ENCODE data around the gene PELO. TPM values are rescaled to one million over a fixed set of nuclear protein-coding genes. Genes with fewer than 3 reads are reported as not detected.

PELO gene
- total RNA-seq, 1 experiment from 2014 or later = 21.5 TPM

DNA sequence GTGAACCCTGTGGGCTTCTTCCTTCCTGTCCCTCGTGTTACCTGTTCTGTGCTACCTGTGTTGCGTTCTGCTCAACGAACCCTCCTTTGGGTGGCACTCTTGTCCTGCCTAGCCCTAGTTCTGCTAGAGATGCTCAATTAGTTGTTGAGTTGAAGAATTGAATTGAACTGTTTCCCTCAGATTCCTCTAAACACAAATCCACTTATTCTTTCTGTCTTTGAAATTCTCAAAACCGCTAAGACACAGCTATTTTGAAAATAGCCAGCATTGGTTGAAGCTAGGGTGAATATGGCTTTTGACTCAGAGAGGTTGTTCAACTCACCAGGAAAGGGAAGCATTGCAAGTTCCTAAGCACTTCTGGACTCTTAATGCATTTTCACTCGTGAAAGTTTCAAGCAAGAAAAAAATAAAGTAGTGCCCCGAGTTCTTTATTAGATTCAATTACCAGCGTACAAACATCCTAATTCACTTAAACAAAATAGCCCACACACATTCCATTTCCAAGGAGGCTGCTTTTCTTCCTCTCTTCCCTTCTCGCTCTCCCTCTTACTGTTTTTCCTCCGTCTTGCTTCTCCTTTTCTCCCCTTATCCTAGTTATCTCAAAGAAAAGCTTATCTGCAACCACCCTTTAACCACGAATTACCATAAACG lies 642 bp upstream of the PELO start:
- BruUV-seq (replicated peaks) = no TSS peak
- H3K36me3 ChIP-seq (ENCODE audit: low read depth) = no peaks in the 10 kb centered on the region

GRCh38 chr5:52788505-52788821 lies 747 bp downstream of the PELO start:
- CTCF ChIA-PET = interaction anchor here (0.7 to 1.1 kb wide), 2 partner anchors 127 to 382 kb away, joined by 6 to 8 read pairs; no protein-coding TSS in a partner anchor
- no TSS peak for BruUV-seq (replicated peaks)

More for the DNA sequence above, 642 bp upstream of the PELO start:
- Histone ChIP-seq H3K27me3 (ENCODE audit: insufficient read depth, low read depth) (no peaks in the 10 kb centered on the region), H3K4me2 (peak overlapping the region; percentile 83), H3F3A (ENCODE audit: insufficient read depth, low read depth) (peaks cover 15% of the 10 kb centered on the region; the same call in 1 of the 2 replicates), H3K79me2 (ENCODE audit: low read depth) (no peaks in the 10 kb centered on the region), H3K9me2 (ENCODE audit: insufficient read depth) (no peaks in the 10 kb centered on the region), H3K4me1 (replicated peaks; ENCODE audit: insufficient read depth) (peaks cover 29% of the 10 kb centered on the region), H2AFZ (peak overlapping the region; percentile 88), H3K27ac (no peak overlapping the region), H3K9me3 (ENCODE audit: insufficient read depth, low read depth) (no peaks in the 10 kb centered on the region), H4K20me1 (ENCODE audit: insufficient read depth) (no peaks in the 10 kb centered on the region), H3K4me3 (peak overlapping the region; percentile 67)
- peak in 1 of 2 experiments; percentile 41 for DNase-seq
- POLR2A ChIA-PET (ENCODE audit: unreplicated experiment) = no interaction called here
- intact Hi-C loops (cut with micrococcal nuclease; ENCODE audit: unreplicated experiment) = loop anchor here (1.0 to 5.0 kb wide), 3 partner anchors 128 to 310 kb away; partner anchors contain the start of gene ITGA2
- no peak for TF ChIP-seq EZH2 (IDR thresholded peaks at IDR 0.05; ENCODE audit: low read depth)
- TF ChIP-seq, protein P1, sequence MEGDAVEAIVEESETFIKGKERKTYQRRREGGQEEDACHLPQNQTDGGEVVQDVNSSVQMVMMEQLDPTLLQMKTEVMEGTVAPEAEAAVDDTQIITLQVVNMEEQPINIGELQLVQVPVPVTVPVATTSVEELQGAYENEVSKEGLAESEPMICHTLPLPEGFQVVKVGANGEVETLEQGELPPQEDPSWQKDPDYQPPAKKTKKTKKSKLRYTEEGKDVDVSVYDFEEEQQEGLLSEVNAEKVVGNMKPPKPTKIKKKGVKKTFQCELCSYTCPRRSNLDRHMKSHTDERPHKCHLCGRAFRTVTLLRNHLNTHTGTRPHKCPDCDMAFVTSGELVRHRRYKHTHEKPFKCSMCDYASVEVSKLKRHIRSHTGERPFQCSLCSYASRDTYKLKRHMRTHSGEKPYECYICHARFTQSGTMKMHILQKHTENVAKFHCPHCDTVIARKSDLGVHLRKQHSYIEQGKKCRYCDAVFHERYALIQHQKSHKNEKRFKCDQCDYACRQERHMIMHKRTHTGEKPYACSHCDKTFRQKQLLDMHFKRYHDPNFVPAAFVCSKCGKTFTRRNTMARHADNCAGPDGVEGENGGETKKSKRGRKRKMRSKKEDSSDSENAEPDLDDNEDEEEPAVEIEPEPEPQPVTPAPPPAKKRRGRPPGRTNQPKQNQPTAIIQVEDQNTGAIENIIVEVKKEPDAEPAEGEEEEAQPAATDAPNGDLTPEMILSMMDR (conservative IDR thresholded peaks at IDR 0.05) = peak; percentile 55; the same call in 1 of the 2 replicates
- CTCF ChIA-PET = interaction anchor here (0.6 to 1.1 kb wide), 2 partner anchors 121 to 128 kb away, joined by 3 to 8 read pairs; no protein-coding TSS in a partner anchor

GRCh38 chr5:52789378-52789777 lies 1.7 kb downstream of the PELO start:
- H3K4me3 ChIP-seq = no peak overlapping the region
- no peaks in the 10 kb centered on the region for H3K79me2 ChIP-seq (ENCODE audit: low read depth)

More at GRCh38 chr5:52788505-52788821, 747 bp downstream of the PELO start:
- peak overlapping the region; percentile 83 for H3K4me2 ChIP-seq
- POLR2A ChIA-PET (ENCODE audit: unreplicated experiment) = interaction anchor here (0.5 kb wide), 1 partner anchor 11 kb away, joined by 6 read pairs; no protein-coding TSS in a partner anchor
- H3K4me1 ChIP-seq (replicated peaks; ENCODE audit: insufficient read depth) = peaks cover 28% of the 10 kb centered on the region
- peak overlapping the region; percentile 67 for H3K4me3 ChIP-seq
- intact Hi-C loops (cut with micrococcal nuclease; ENCODE audit: unreplicated experiment) = loop anchor here (1.0 to 5.0 kb wide), 3 partner anchors 11 to 309 kb away; partner anchors contain the start of gene ITGA2
- TF ChIP-seq, protein P1 (conservative IDR thresholded peaks at IDR 0.05) = no peak
- TF ChIP-seq EZH2 (IDR thresholded peaks at IDR 0.05; ENCODE audit: low read depth) = no peak
- H3K36me3 ChIP-seq (ENCODE audit: low read depth) = no peaks in the 10 kb centered on the region
- H3F3A ChIP-seq (ENCODE audit: insufficient read depth, low read depth) = peaks cover 15% of the 10 kb centered on the region; the same call in 1 of the 2 replicates
- no peak for DNase-seq
- H3K27ac ChIP-seq = peak overlapping the region; percentile 30
- no peaks in the 10 kb centered on the region for H3K79me2 ChIP-seq (ENCODE audit: low read depth)
- H3K9me3 ChIP-seq (ENCODE audit: insufficient read depth, low read depth) = no peaks in the 10 kb centered on the region
- no peaks in the 10 kb centered on the region for H3K27me3 ChIP-seq (ENCODE audit: insufficient read depth, low read depth)
- H3K9me2 ChIP-seq (ENCODE audit: insufficient read depth) = no peaks in the 10 kb centered on the region
- peak overlapping the region; percentile 88 for H2AFZ ChIP-seq
- H4K20me1 ChIP-seq (ENCODE audit: insufficient read depth) = no peaks in the 10 kb centered on the region

More at GRCh38 chr5:52789378-52789777, 1.7 kb downstream of the PELO start:
- CTCF ChIA-PET = interaction anchor here (0.7 kb wide), 1 partner anchor 381 kb away, joined by 6 read pairs; no protein-coding TSS in a partner anchor
- H3K36me3 ChIP-seq (ENCODE audit: low read depth) = no peaks in the 10 kb centered on the region
- peaks cover 22% of the 10 kb centered on the region for H3K4me1 ChIP-seq (replicated peaks; ENCODE audit: insufficient read depth)
- H3K9me2 ChIP-seq (ENCODE audit: insufficient read depth) = no peaks in the 10 kb centered on the region
- peak overlapping the region; percentile 83 for H3K4me2 ChIP-seq
- no peaks in the 10 kb centered on the region for H4K20me1 ChIP-seq (ENCODE audit: insufficient read depth)
- TF ChIP-seq, protein P1 (conservative IDR thresholded peaks at IDR 0.05) = no peak
- no peak for TF ChIP-seq EZH2 (IDR thresholded peaks at IDR 0.05; ENCODE audit: low read depth)
- no peaks in the 10 kb centered on the region for H3K9me3 ChIP-seq (ENCODE audit: insufficient read depth, low read depth)
- H3F3A ChIP-seq (ENCODE audit: insufficient read depth, low read depth) = peaks cover 15% of the 10 kb centered on the region; the same call in 1 of the 2 replicates
- no peaks in the 10 kb centered on the region for H3K27me3 ChIP-seq (ENCODE audit: insufficient read depth, low read depth)
- H2AFZ ChIP-seq = no peak overlapping the region
- intact Hi-C loops (cut with micrococcal nuclease; ENCODE audit: unreplicated experiment) = loop anchor here (5.0 kb wide), 2 partner anchors 198 to 308 kb away; partner anchors contain the start of gene ITGA2
- H3K27ac ChIP-seq = no peak overlapping the region
- DNase-seq = no peak
- POLR2A ChIA-PET (ENCODE audit: unreplicated experiment) = no interaction called here
- BruUV-seq (replicated peaks) = no TSS peak

Data from PC-9 (cell line).